Measurements from ENCODE around the gene TECRL.

- TF ChIP-seq EZH2 (IDR thresholded peaks at IDR 0.05; ENCODE audit: insufficient read depth, poor library complexity, severe bottlenecking) (no peak), EZH2phosphoT487 (IDR thresholded peaks at IDR 0.05; ENCODE audit: insufficient read depth, low read depth) (no peak)
Observed at GRCh38 chr4:64359489-64359888, 49.8 kb downstream of the TECRL start.

Measured in GM23248 (cell line).